Measurements from ENCODE around the gene N4BP2L2.

GRCh38 chr13:32391101-32391619 lies 147.4 kb downstream of the N4BP2L2 start:
- TF ChIP-seq YY1 (IDR thresholded peaks at IDR 0.05; ENCODE audit: insufficient read depth, insufficient read length): no peak
- TF ChIP-seq ZNF274 (IDR thresholded peaks at IDR 0.05; ENCODE audit: low read depth, low read length): no peak
- no peak for TF ChIP-seq SUZ12 (IDR thresholded peaks at IDR 0.05; ENCODE audit: extremely low read depth, insufficient read depth, insufficient read length)
